AG09309 (cell line): Measurements from ENCODE around the gene SLC39A3.
"Not testable (repeated sequence)": the region's sequence is repeated elsewhere in the genome, so short reads cannot be mapped to it uniquely, and the experiment has no call there.

Source experiments
- DNase-seq: peaks from one replicate; pipeline ENCODE4 v3.0.0-alpha.2; 2010; ENCODE audit warnings: low read depth
- H3K4me3 ChIP-seq: 2 replicates; pipeline ENCODE4 v1.5.1; 2011; ENCODE audit warnings: mild to moderate bottlenecking, low read depth, low read length, moderate library complexity; ENCODE audit not compliant: control insufficient read depth
- CTCF ChIP-seq: IDR thresholded peaks from 2 replicates; pipeline ENCODE4 v1.5.1; 2011; ENCODE audit warnings: mild to moderate bottlenecking, low read depth, low read length, inconsistent platforms; ENCODE audit not compliant: insufficient read depth, control insufficient read depth; ENCODE audit errors: missing control alignments

The SLC39A3 gene

GRCh38 chr19:2715470-2716274, 24.1 kb downstream of the SLC39A3 start:
- DNase-seq, result no peak
- no peak for TF ChIP-seq CTCF
- no peak overlapping the region for H3K4me3 ChIP-seq

- no peak for DNase-seq
- no peak for TF ChIP-seq CTCF
Observed at GRCh38 chr19:2714531-2715269, 25.1 kb downstream of the SLC39A3 start.

GRCh38 chr19:2714102-2714501, 25.7 kb downstream of the SLC39A3 start:
- DNase-seq, H3K4me3 ChIP-seq: not testable (repeated sequence)

More at GRCh38 chr19:2714531-2715269, 25.1 kb downstream of the SLC39A3 start:
- no peak overlapping the region for H3K4me3 ChIP-seq

- DNase-seq, result not testable (repeated sequence)
Observed at GRCh38 chr19:2713170-2713569, 26.6 kb downstream of the SLC39A3 start.

DNA sequence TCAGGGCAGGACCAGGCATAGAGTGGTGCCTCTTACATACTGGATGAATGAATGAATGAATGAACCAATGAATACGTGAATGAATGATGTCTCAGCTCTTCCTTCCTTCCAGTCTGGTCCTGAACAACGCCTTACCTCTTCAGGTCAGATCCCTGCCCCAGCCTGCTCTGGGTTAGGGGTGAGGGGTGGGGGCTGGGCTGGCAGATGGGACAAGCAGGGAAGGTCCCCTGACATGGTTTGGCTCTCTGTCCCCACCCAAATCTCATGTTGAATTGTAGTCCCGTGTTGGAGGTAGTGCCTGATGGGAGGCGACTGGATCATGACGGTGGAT, 28.0 kb downstream of the SLC39A3 start:
- H3K4me3 ChIP-seq, result no peak overlapping the region
- TF ChIP-seq CTCF, result no peak
- no peak for DNase-seq

More at GRCh38 chr19:2713170-2713569, 26.6 kb downstream of the SLC39A3 start:
- not testable (repeated sequence) for H3K4me3 ChIP-seq

DNA sequence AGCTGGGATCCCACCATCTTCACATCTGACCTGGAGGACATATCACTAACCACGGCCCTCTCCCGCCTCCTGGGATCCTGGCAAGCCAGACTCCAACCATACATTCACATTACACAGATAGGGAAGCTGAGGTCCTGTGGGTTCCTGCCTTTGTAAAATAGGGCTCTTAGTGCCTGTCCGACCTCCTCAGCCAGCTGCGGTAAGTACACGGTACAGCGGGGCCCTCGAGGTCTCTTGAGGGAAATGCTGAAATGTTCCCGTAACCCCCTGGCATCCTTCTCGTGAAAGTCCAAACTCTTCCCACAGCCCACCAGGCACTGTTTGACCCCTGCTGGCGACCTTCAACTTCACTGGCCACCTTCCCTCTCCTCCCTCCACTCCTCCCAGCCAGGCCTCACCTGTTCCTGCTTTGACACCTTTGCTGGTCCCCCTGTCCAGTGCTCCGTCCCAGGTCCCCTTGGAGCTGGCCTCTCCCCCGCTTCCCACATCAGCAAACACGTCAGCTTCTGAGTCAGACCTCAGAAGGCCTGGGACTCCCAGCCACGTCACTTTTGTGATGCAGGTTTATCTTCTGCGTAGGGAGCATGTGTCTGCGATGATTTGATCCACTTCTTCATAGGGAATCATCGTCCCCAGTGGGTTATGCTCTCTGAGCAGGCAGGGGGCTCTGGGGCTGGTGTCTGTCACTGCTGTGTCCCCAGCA, 28.5 kb downstream of the SLC39A3 start:
- DNase-seq, result no peak
- H3K4me3 ChIP-seq, result no peak overlapping the region
- no peak for TF ChIP-seq CTCF

- no peak overlapping the region for H3K4me3 ChIP-seq
- TF ChIP-seq CTCF, result no peak
- DNase-seq, result no peak
Observed at GRCh38 chr19:2706251-2706650, 33.6 kb downstream of the SLC39A3 start.
